Measurements from ENCODE around the gene CNTFR.

CNTFR gene

GRCh38 chr9:34507556-34507955, 82.0 kb downstream of the CNTFR start:
- DNase-seq (ENCODE audit: low spot score): no peak

GRCh38 chr9:34506623-34507022, 82.9 kb downstream of the CNTFR start:
- no peak for DNase-seq (ENCODE audit: low spot score)

DNA sequence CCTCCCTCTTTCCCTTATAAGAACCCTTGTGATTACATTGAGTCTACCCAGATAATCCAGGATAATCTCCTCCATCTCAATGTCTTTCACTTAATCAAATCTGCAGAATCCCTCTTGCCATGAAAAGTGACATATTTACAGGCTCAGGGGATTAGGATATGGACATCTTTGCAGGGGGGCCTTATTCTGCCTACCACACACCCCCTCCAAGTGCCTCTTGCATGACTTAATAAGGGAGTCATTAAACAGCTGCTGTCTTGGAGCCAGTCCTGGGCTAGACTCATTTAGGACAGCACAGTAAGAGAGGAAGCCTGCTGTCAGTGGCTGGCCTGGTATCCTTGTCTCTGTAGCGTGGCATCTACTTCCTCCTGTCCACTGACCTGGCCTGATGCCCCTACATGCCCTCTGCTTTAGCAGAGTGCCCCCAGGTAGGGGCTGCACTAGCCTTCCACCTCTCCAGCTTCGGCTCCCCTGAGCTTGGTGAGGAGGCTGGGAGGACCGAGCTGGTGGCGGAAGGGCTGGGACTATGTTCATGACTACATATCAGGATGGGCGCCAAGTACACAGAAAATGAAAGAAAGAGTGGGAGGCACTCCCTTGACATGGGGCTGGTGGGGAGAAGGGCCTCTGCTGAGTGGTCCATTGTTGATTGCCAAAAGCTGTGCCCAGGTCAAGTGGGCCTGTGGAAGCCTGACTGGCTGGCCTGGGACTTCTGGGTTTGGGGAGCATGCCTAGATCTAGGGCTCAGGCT, 84.0 kb downstream of the CNTFR start:
- no peak for DNase-seq (ENCODE audit: low spot score)

GRCh38 chr9:34503406-34503805, 86.1 kb downstream of the CNTFR start:
- DNase-seq (ENCODE audit: low spot score): peak; percentile 42

GRCh38 chr9:34502891-34503290, 86.6 kb downstream of the CNTFR start:
- no peak for DNase-seq (ENCODE audit: low spot score)

DNA sequence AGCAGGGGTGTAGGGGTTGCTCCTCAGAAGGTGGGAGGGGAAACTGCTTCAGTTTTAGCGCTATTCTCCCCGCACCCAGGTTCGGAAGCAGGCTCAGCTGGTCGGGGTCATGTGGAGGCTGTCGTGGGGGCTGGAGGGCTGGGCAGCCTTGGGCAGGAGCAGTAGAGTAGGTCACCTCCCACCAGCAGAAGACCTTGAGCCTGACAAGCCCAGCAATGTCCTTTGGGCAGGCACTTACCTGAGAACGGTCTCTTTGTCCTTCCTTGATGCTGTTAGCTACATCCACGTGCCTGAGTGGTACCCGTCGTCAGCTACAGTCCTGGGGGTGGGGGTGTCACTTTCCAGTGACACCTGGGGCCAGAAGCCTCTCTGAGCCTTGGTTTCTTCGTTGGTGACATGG, 87.1 kb downstream of the CNTFR start:
- no peak for DNase-seq (ENCODE audit: low spot score)

DNA sequence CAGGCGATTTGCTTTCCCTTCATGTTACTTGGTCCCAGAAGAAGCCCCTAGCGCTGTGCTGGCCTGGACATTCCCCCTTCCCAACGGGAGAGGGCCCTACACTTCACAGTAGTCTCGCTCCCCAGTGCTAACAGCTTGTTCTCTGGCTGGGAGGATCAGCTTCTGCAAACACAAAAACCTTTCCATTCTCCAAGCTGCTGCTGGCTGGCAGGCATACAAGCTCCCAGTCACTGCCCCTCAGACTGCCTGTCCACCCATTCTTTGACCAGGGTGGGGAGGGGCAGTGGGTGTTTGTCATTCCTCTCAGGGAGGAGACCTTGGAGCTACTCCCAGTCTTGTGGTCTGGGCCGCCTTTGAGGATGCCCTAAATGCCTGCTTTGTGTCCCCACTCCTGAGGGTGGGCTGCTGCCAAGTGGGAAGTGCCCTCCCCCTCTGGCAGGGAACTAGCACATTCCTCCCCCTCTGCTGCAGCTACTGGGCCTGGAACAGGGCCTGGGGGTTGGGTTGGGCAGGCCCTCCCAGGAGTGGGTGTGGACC, 87.6 kb downstream of the CNTFR start:
- DNase-seq (ENCODE audit: low spot score): peak; percentile 58

Measured in LoVo (cell line).